OCI-LY1 (cell line): ENCODE data around the gene CXCR2.

Source experiments
- H2AFZ ChIP-seq: fragments of 200-600 bp; sonication (generic), shearing (Covaris generic); 2 replicates; pipeline ENCODE4 v1.6.0; 2014; ENCODE audit warnings: antibody characterized with exemption, mild to moderate bottlenecking, low read length
- H3F3A ChIP-seq: fragments of 200-600 bp; sonication (generic), shearing (Covaris generic); 2 replicates; pipeline ENCODE4 v1.6.0; 2014; ENCODE audit warnings: mild to moderate bottlenecking, antibody characterized with exemption, low read length, moderate library complexity; ENCODE audit not compliant: insufficient read depth
- H3K27ac ChIP-seq: fragments of 200-600 bp; sonication (generic); 2 replicates; pipeline ENCODE4 v1.5.1; 2014; ENCODE audit warnings: low read length, mixed run types, mild to moderate bottlenecking, low read depth; ENCODE audit not compliant: poor library complexity, severe bottlenecking
- H3K27me3 ChIP-seq: fragments of 200-600 bp; sonication (generic); 2 replicates; pipeline ENCODE4 v1.6.0; 2014; ENCODE audit warnings: antibody characterized with exemption, mild to moderate bottlenecking, low read length, moderate library complexity; ENCODE audit not compliant: insufficient read depth
- H3K36me3 ChIP-seq: fragments of 200-600 bp; sonication (generic); 2 replicates; pipeline ENCODE4 v1.6.1; 2014; ENCODE audit warnings: mild to moderate bottlenecking, antibody characterized with exemption, low read length, moderate library complexity, mixed read lengths; ENCODE audit not compliant: insufficient read depth
- H3K4me1 ChIP-seq: fragments of 200-600 bp; sonication (generic); 2 replicates; pipeline ENCODE4 v1.5.1; 2014; ENCODE audit warnings: mild to moderate bottlenecking, low read length, moderate library complexity; ENCODE audit not compliant: insufficient read depth, severe bottlenecking
- H3K4me2 ChIP-seq: fragments of 200-600 bp; sonication (generic), shearing (Covaris generic); 2 replicates; pipeline ENCODE4 v1.6.1; 2014; ENCODE audit warnings: low read length
- H3K4me3 ChIP-seq: fragments of 200-600 bp; sonication (generic); 2 replicates; pipeline ENCODE4 v1.5.1; 2014; ENCODE audit warnings: low read length, low read depth, mild to moderate bottlenecking, mixed read lengths; ENCODE audit not compliant: poor library complexity, severe bottlenecking
- H3K79me2 ChIP-seq: fragments of 200-600 bp; shearing (Covaris generic); 2 replicates; pipeline ENCODE4 v1.6.1; 2016; ENCODE audit warnings: mixed run types, low read length, mixed read lengths; ENCODE audit not compliant: insufficient read depth
- H3K9ac ChIP-seq: fragments of 200-600 bp; sonication (generic), shearing (Covaris generic); 2 replicates; pipeline ENCODE4 v1.6.1; 2014; ENCODE audit warnings: mild to moderate bottlenecking, low read length, mixed read lengths
- H3K9me2 ChIP-seq: fragments of 200-600 bp; sonication (generic), shearing (Covaris generic); 2 replicates; pipeline ENCODE4 v1.6.1; 2014; ENCODE audit warnings: low read depth, mild to moderate bottlenecking, low read length, mixed read lengths
- H3K9me3 ChIP-seq: fragments of 200-600 bp; shearing (Covaris generic); 2 replicates; pipeline ENCODE4 v1.6.1; 2014; ENCODE audit warnings: low read length, mixed read lengths
- H4K20me1 ChIP-seq: fragments of 200-600 bp; sonication (generic), shearing (Covaris generic); 2 replicates; pipeline ENCODE4 v1.6.0; 2016; ENCODE audit warnings: mild to moderate bottlenecking, low read length; ENCODE audit not compliant: insufficient read depth
- EZH2 ChIP-seq: fragments of 200-600 bp; sonication (generic), shearing (Covaris generic); IDR thresholded peaks from 2 replicates; pipeline ENCODE4 v1.8.0; 2017; ENCODE audit warnings: borderline replicate concordance, mixed run types, mild to moderate bottlenecking, antibody characterized with exemption, low read length, moderate library complexity, mixed read lengths
- TF ChIP-seq, protein P1 (sequence below): fragments of 200-600 bp; sonication (generic), shearing (Covaris generic); IDR thresholded peaks from 2 replicates; pipeline ENCODE4 v1.5.1; 2017; ENCODE audit warnings: mild to moderate bottlenecking, antibody characterized with exemption, low read length, moderate library complexity, mixed read lengths

Gene CXCR2

DNA sequence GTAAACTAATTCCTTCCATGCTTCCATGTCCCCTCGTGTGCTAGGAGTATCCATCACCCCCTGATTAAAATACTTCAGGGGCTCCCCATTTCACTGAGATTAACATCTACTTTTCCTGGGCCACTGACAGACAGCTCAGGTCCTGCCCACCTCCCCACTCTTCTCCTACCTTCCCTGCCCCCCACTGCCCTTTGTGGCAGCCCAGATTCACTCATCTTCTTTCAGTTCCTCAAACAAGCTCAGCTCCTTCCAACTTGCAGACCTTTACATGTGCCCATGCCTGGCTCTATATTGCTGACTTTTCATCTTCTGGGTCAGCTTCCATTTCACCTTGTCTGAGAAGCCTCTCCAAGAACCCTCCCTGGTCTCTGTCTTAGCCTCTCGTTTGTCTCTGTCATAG, 44.8 kb upstream of the CXCR2 start:
- Histone ChIP-seq H3K4me1 (no peaks in the 10 kb centered on the region), H3K9ac (no peak overlapping the region), H4K20me1 (no peaks in the 10 kb centered on the region), H3K9me3 (no peaks in the 10 kb centered on the region), H3K27ac (no peak overlapping the region), H2AFZ (no peak overlapping the region), H3K36me3 (no peaks in the 10 kb centered on the region), H3K79me2 (no peaks in the 10 kb centered on the region), H3K4me3 (no peak overlapping the region), H3K27me3 (peaks cover 3% of the 10 kb centered on the region; the same call in 1 of the 2 replicates), H3F3A (no peaks in the 10 kb centered on the region), H3K9me2 (no peaks in the 10 kb centered on the region), H3K4me2 (no peak overlapping the region)
- TF ChIP-seq EZH2 = no peak
- TF ChIP-seq, protein P1, sequence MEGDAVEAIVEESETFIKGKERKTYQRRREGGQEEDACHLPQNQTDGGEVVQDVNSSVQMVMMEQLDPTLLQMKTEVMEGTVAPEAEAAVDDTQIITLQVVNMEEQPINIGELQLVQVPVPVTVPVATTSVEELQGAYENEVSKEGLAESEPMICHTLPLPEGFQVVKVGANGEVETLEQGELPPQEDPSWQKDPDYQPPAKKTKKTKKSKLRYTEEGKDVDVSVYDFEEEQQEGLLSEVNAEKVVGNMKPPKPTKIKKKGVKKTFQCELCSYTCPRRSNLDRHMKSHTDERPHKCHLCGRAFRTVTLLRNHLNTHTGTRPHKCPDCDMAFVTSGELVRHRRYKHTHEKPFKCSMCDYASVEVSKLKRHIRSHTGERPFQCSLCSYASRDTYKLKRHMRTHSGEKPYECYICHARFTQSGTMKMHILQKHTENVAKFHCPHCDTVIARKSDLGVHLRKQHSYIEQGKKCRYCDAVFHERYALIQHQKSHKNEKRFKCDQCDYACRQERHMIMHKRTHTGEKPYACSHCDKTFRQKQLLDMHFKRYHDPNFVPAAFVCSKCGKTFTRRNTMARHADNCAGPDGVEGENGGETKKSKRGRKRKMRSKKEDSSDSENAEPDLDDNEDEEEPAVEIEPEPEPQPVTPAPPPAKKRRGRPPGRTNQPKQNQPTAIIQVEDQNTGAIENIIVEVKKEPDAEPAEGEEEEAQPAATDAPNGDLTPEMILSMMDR = no peak

DNA sequence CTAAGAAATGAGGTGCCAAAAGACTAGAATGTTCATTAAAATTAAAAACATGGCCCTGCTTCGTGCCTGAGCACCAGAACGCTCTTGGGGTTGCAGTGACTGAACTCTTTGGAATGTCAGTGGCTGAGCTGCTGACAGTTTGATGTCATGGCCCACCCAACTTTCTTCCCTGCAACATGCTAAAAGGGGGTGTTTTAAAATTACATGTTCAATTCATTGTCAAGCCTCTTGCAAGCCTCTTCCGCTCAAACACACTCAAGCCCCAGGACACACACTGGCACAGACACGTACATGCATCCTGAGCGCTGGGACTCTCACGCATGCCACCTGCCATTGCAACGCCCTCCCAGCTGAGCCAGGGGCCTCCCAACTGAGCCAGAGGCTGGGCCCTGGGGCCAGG, 44.1 kb upstream of the CXCR2 start:
- H3K9me2 ChIP-seq = no peaks in the 10 kb centered on the region
- H3K79me2 ChIP-seq = no peaks in the 10 kb centered on the region
- no peak overlapping the region for H3K4me2 ChIP-seq
- TF ChIP-seq, protein P1 = no peak
- no peak for TF ChIP-seq EZH2
- H3K36me3 ChIP-seq = no peaks in the 10 kb centered on the region
- H3K4me3 ChIP-seq = no peak overlapping the region
- no peak overlapping the region for H3K27ac ChIP-seq
- H3K9me3 ChIP-seq = no peaks in the 10 kb centered on the region
- no peaks in the 10 kb centered on the region for H3F3A ChIP-seq
- H3K4me1 ChIP-seq = no peaks in the 10 kb centered on the region
- no peak overlapping the region for H2AFZ ChIP-seq
- H3K27me3 ChIP-seq = peaks cover 3% of the 10 kb centered on the region; the same call in 1 of the 2 replicates
- H4K20me1 ChIP-seq = no peaks in the 10 kb centered on the region
- H3K9ac ChIP-seq = no peak overlapping the region

- no peak overlapping the region for H3K4me2 ChIP-seq
- H2AFZ ChIP-seq = no peak overlapping the region
- no peaks in the 10 kb centered on the region for H3K9me3 ChIP-seq
- H3K79me2 ChIP-seq = no peaks in the 10 kb centered on the region
- no peak overlapping the region for H3K27ac ChIP-seq
- no peak overlapping the region for H3K4me3 ChIP-seq
- H3F3A ChIP-seq = no peaks in the 10 kb centered on the region
- H3K4me1 ChIP-seq = no peaks in the 10 kb centered on the region
- H4K20me1 ChIP-seq = no peaks in the 10 kb centered on the region
- no peaks in the 10 kb centered on the region for H3K9me2 ChIP-seq
- TF ChIP-seq, protein P1 = no peak
- no peak for TF ChIP-seq EZH2
- H3K9ac ChIP-seq = no peak overlapping the region
- H3K27me3 ChIP-seq = peaks cover 3% of the 10 kb centered on the region; the same call in 1 of the 2 replicates
- no peaks in the 10 kb centered on the region for H3K36me3 ChIP-seq
Observed at GRCh38 chr2:218082586-218083351, 43.1 kb upstream of the CXCR2 start.
